GM12891 (cell line): ENCODE measurements around the gene PGRMC2.

Experiments
- POLR2A ChIP-seq: IDR thresholded peaks from 2 replicates; pipeline ENCODE4 v1.6.1; 2011; ENCODE audit warnings: low read depth, low read length, control low read depth
- POLR2AphosphoS5 ChIP-seq: IDR thresholded peaks from 2 replicates; pipeline ENCODE4 v1.6.1; 2011; ENCODE audit warnings: low read depth, low read length, control low read depth
- SPI1 ChIP-seq: IDR thresholded peaks from 2 replicates; pipeline ENCODE4 v1.6.1; 2011; ENCODE audit warnings: low read depth, low read length, control low read depth
- TAF1 ChIP-seq: IDR thresholded peaks from 2 replicates; pipeline ENCODE4 v1.6.1; 2011; ENCODE audit warnings: low read depth, low read length, control low read depth

DNA sequence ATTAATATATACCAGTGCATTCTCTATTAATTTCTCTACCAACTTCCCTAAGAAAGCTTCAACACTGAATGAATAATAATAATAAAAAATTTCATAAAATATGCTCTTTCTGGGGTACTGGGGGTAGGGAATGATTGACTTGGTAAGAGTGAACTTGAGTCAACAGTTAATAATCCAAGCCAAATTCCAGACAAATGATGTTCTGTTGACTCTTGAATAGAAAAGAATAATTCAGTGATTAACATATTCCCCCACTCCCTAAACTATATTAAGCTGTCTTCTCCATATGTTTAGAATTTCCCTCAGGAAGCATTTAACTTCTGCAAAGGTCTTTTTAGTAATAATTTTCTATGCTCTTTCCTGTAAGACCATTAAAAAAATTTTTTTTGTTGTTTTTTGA is 12.3 kb downstream of the PGRMC2 start:
- no peak for TF ChIP-seq POLR2AphosphoS5
- no peak for TF ChIP-seq POLR2A
- no peak for TF ChIP-seq TAF1
- TF ChIP-seq SPI1: no peak
